GM19240 (cell line): ENCODE measurements around the gene CYB5D1.
A peak's percentile ranks its signal among the peaks of the same experiment; 100 is the strongest.

Experiments
- DNase-seq: peaks from one replicate; pipeline ENCODE4 v3.0.0; 2011; ENCODE audit warnings: low spot score; ENCODE audit not compliant: insufficient read length

The CYB5D1 gene

GRCh38 chr17:7833795-7834541 lies 23.8 kb upstream of the CYB5D1 start, which contains the start of gene KDM6B:
Gene KDM6B, plus strand, starts transcription at chr17:7834217. Its CDS starts 11,338 bp downstream, at chr17:7845555.
- peak; percentile 86 for DNase-seq

GRCh38 chr17:7834542-7834956 lies 23.3 kb upstream of the CYB5D1 start:
- DNase-seq, result no peak

GRCh38 chr17:7834957-7835813 lies 22.6 kb upstream of the CYB5D1 start:
- DNase-seq, result no peak

GRCh38 chr17:7835814-7836595 lies 21.8 kb upstream of the CYB5D1 start:
- no peak for DNase-seq

- DNase-seq, result no peak
These were observed 21.0 kb upstream of the CYB5D1 start for GRCh38 chr17:7836596-7837407.

- DNase-seq, result no peak
These were observed 20.3 kb upstream of the CYB5D1 start for GRCh38 chr17:7837408-7838088.

- DNase-seq, result no peak
These were observed 19.4 kb upstream of the CYB5D1 start for GRCh38 chr17:7838090-7839075.

GRCh38 chr17:7839190-7839875 lies 18.5 kb upstream of the CYB5D1 start:
- DNase-seq, result no peak

- DNase-seq, result no peak
These were observed 17.9 kb upstream of the CYB5D1 start for GRCh38 chr17:7839876-7840261.

GRCh38 chr17:7840441-7840840 lies 17.4 kb upstream of the CYB5D1 start:
- DNase-seq, result no peak

GRCh38 chr17:7840875-7841274 lies 16.9 kb upstream of the CYB5D1 start:
- DNase-seq, result no peak

GRCh38 chr17:7841396-7841914 lies 16.3 kb upstream of the CYB5D1 start:
- no peak for DNase-seq

- no peak for DNase-seq
These were observed 15.9 kb upstream of the CYB5D1 start for GRCh38 chr17:7841915-7842379.

GRCh38 chr17:7842380-7843256 lies 15.2 kb upstream of the CYB5D1 start:
- no peak for DNase-seq

GRCh38 chr17:7843257-7843535 lies 14.6 kb upstream of the CYB5D1 start:
- no peak for DNase-seq

- peak; percentile 83 for DNase-seq
These were observed 14.1 kb upstream of the CYB5D1 start for GRCh38 chr17:7843536-7844291.
